ENCODE data around the gene PHKA1.
"Not testable (repeated sequence)": the region's sequence is repeated elsewhere in the genome, so short reads cannot be mapped to it uniquely, and the experiment has no call there.

Gene PHKA1

DNA sequence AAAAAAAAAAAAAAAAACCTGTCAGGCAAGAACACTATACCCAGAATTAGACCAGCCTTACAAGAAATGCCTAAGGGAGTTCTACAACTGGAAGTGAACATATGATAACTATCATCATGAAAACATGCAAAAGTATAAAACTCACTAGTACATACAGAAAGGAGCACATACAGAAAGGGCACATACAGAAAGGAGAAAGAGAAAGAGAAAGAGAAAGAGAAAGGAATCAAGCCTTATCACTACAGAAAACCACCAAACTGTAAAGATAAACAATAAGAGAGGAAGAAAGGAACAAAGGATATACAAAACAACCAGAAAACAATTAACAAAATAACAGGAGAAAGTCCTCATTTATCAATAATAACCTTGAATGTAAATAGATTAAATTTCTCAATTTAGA lies 50.4 kb downstream of the PHKA1 start:
- no peak for DNase-seq

- DNase-seq: no peak
Measured at GRCh38 chrX:72662020-72662747, 51.9 kb downstream of the PHKA1 start.

- DNase-seq: no peak
Measured at GRCh38 chrX:72659723-72660122, 54.4 kb downstream of the PHKA1 start.

DNA sequence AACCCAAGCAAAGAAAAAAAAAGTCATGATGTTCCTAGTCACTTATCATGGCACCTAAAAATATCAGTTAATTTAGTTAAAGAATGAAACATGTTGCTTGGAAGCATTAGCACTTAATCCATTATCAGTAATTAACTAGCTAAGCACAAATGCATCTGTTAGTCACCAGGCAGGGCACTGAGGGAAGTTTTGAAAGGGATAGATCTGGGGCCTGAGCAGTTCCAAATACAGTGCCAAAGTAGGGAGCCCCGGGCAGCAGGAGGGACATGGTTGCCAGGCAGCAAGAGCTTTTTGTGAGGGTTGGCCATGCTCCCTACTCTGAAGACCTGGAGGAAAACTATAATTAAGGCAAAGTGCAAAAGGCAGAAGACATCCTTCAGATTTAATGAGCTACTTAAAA lies 62.0 kb downstream of the PHKA1 start:
- DNase-seq: no peak

- no peak for DNase-seq
Measured at GRCh38 chrX:72644946-72645345, 69.2 kb downstream of the PHKA1 start.

GRCh38 chrX:72641611-72642010 lies 72.5 kb downstream of the PHKA1 start:
- DNase-seq: no peak

- no peak for DNase-seq
Measured at GRCh38 chrX:72635930-72636329, 78.2 kb downstream of the PHKA1 start.

DNA sequence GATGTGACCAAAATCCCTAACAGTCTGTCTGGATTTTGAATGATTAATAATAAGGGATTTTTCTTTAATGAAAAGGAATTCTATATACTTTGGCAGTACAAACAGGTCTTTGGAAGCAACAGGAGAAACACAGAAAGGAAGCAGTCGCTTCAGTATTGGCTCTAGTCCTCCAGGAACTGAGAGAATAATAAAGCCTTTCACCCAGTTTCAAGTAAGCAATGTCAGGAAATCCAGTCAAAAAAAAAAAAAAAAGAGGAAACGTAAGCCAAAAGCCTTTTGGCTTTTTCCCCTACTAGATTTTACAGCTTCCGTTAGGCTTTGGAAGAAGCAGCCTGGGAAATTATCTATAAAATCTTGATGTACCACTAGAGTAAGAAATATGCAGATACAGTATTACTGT lies 79.8 kb downstream of the PHKA1 start:
- no peak for DNase-seq

DNA sequence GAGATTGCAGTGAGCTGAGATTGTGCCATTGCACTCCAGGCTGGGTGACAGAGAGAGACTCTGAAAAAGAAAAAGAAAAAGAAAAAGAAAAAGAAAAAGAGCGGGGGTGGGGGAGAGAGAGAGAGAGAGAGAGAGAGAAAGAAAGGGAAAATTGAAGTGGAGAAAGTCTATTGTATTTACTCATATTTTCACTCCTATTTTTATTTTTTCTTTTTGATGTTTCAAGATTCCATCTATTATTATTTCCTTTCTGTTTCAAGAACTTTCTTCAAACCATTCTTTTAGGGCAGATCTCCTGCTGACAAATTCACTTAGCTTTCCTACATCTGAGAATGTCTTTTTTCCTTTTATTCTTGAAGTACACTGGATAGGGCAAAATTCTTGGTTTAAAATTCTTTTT lies 83.9 kb downstream of the PHKA1 start:
- DNase-seq: no peak

DNA sequence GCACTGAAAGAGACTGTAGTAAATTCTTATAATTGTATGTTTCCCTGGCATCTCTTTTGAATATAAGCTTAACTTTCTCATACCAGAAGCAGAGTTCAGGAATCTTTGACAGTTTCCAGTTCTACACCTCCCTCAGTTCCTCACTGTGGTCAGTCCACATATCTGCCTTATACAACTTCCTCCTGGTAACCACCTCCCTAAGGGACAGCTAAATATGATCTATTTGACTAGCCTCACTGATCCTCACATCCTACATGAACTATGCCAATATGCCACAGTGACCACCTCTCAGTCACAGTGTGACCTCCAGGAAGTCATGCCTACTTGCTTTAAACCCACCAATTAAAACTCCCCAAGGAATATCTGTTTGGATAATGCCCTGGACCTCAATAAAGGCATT lies 89.9 kb downstream of the PHKA1 start:
- no peak for DNase-seq

DNA sequence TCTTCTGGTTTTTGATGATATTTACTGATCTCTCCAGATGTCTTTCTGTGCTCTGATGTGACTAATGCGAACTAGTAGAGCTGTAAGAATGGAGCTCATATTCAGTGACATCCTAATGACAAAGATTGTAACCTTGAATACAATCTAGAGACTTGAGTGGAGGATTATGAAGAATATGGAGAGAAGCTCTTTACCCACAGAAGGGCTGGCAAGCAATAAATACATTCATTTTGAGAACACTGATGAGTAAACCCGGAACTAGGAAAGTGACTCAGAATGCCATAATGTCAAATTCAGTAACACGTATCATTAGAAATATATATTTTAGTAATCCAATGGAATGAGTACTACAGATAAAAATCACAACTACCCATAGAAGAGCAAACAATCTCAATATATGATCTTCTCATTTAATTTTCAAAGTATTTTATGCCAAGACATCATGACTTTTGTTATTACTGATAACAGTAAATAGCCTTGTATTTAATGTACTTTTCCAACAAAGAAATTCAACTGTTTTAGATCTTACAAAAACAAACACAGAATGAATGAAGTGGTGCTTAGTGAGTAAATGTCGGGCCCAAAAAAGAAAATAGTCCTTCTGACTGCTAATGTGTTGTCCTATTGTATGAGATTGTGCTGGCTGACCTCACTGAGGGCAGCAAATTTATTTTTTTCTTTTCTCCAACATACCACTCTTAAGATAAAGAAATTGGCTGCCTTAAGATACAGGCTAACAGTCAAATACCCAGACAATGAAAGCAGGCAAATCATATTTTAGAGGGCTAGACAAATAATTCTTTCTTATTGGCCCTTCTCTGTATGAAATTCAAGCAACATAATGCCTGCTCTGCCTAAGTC lies 92.3 kb downstream of the PHKA1 start:
- DNase-seq: no peak

DNA sequence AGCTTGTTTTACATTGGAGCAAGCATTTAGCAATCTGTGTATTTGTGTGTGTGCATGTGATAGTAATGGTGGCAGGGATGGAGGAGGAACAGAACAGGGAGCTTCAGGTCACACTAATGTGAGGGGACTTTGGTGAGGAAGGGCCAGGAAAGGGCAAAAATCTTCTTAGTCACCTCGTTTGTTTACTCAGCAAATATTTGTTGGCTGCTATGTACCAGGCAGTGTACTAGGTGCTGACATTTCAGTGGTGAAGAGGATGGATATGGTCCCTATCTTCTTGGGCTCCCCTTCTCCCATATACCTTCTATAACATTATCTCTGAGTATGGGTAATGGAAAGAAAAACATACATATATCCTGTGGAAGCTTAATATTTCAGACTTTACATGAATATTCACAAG lies 92.9 kb downstream of the PHKA1 start:
- no peak for DNase-seq

GRCh38 chrX:72620550-72621145 lies 93.5 kb downstream of the PHKA1 start:
- no peak for DNase-seq

GRCh38 chrX:72609313-72609712 lies 104.8 kb downstream of the PHKA1 start:
- DNase-seq: no peak

DNA sequence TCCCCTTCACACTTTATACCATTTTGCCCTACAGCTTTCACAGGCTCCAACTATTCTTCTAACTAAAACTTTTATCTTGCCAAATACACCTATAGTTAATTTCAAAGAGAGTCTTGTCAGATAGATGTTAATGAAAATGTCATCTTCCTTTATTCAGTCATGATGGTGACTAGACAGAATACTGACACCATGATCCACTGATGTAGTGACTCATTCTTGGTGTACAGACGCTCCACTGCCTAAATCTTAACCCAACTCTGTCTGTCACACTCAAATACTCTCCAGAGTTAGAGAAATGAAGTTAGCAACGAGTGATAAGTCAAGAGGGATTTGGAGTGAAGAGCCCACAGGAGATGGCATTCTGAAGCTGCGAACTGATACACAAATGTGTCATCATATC lies 109.4 kb downstream of the PHKA1 start:
- DNase-seq: no peak

DNA sequence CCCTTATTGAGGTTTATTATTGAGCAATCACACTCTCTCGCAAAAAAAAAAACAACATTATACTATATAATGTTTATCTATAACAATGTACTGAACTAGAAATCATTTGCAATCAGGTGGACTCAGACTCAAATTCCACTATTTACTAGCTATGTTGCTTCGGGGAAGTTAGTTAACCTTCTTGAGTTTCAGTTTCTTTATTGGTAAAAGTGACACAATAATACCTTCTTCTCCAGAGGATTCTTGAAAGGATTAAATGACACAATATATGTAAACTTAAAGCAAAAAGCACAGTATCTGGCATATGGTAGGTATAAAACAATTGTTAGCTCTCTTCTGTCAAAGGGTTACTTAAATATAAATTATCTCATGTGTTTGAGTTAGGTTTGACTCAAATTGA lies 110.0 kb downstream of the PHKA1 start:
- no peak for DNase-seq

- not testable (repeated sequence) for DNase-seq
Measured at GRCh38 chrX:72591038-72591437, 123.1 kb downstream of the PHKA1 start.

- no peak for DNase-seq
Measured at GRCh38 chrX:72584163-72584562, 129.9 kb downstream of the PHKA1 start.

DNA sequence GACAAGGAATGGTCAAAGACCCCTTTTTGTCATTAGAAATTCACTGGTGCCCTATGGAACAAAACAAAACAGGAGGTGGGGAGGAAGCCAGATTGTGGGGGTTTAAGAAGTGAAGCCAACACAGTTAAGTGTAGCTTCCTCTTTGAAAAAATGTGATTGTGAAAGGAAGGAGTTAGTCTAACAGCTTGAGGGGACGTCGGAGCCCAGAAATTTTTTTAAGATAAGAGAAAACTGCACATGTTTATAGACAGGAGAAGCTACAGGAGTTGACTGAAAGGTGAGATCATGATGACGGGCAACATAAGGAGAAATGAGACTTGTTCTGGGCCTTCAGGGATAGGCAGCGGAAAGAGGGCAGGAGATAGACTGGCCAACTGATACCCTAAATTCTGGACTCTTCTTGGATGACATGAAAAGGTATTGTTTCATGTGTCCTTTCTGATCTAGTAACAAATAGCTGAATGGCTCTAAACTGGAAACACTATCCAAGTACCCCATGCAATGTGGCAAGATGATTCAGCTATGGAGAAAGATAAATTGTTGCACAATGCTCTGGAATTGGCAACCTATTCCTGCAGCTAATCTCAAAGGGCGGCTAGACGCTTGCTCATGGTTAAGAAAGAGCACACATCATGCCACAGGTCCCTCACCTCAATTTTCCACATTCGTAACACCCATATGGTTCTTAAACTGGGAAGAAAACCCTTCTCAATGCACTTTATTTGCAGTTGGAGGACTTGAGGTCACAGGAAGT lies 137.8 kb downstream of the PHKA1 start:
- DNase-seq: no peak

- DNase-seq: no peak
Measured at GRCh38 chrX:72573158-72573511, 141.0 kb downstream of the PHKA1 start.

- DNase-seq: peak; percentile 64
Measured at GRCh38 chrX:72572248-72573157, 141.6 kb downstream of the PHKA1 start, which contains the start of gene HDAC8. Gene HDAC8, minus strand, starts transcription at chrX:72572843. Its CDS starts 82 bp downstream, at chrX:72572761.

DNA sequence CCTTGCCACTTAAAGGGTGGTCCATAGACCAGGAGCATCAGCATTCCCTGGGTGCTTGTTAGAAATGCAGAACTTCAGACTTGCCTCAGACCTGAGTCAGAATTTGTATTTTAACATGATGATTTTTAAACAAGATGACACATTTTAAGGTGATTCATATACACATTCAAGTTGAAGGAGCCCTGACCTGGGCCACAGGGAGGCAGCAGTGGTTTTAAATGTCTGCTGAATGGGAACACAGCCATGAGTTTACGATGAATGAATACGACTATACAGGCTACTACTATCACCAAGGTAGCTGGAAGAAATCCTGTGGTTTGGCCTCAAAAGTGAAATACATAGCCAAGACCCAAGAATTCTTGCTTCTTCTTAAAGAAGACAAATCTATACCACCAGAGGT lies 144.3 kb downstream of the PHKA1 start:
- no peak for DNase-seq
